ENCODE data around the gene SCT.

- TF ChIP-seq CTCF (conservative IDR thresholded peaks at IDR 0.05; ENCODE audit: low read depth, low read length) (no peak), POLR2A (IDR thresholded peaks at IDR 0.05; ENCODE audit: low read depth, low read length) (no peak), RCOR1 (IDR thresholded peaks at IDR 0.05; ENCODE audit: insufficient replicate concordance, low read length) (no peak), BHLHE40 (IDR thresholded peaks at IDR 0.05; ENCODE audit: low read depth, low read length) (no peak)
Measured at GRCh38 chr11:655036-655726, 28.2 kb upstream of the SCT start.

Measured in IMR-90 (cell line).